ENCODE results near the gene ACOXL.

The ACOXL gene

GRCh38 chr2:110718990-110719389, 13.4 kb upstream of the ACOXL start:
- DNase-seq (ENCODE audit: low spot score): no peak

GRCh38 chr2:110720547-110720946, 11.8 kb upstream of the ACOXL start:
- DNase-seq (ENCODE audit: low spot score): no peak

- DNase-seq (ENCODE audit: low spot score): no peak
Observed at GRCh38 chr2:110724820-110725219, 7.6 kb upstream of the ACOXL start.

- DNase-seq (ENCODE audit: low spot score): no peak
Observed at GRCh38 chr2:110725370-110725769, 7.0 kb upstream of the ACOXL start.

- no peak for DNase-seq (ENCODE audit: low spot score)
Observed at GRCh38 chr2:110725859-110726258, 6.5 kb upstream of the ACOXL start.

GRCh38 chr2:110726285-110726684, 6.1 kb upstream of the ACOXL start:
- no peak for DNase-seq (ENCODE audit: low spot score)

GRCh38 chr2:110727923-110728322, 4.5 kb upstream of the ACOXL start:
- DNase-seq (ENCODE audit: low spot score): no peak

GRCh38 chr2:110729106-110729505, 3.3 kb upstream of the ACOXL start:
- no peak for DNase-seq (ENCODE audit: low spot score)

- no peak for DNase-seq (ENCODE audit: low spot score)
Observed at GRCh38 chr2:110731064-110731463, 1.3 kb upstream of the ACOXL start.

GRCh38 chr2:110735366-110735765, 3.0 kb downstream of the ACOXL start:
- no peak for DNase-seq (ENCODE audit: low spot score)

GRCh38 chr2:110737783-110738182, 5.4 kb downstream of the ACOXL start:
- no peak for DNase-seq (ENCODE audit: low spot score)

GRCh38 chr2:110740747-110741349, 8.5 kb downstream of the ACOXL start:
- DNase-seq (ENCODE audit: low spot score): no peak

GRCh38 chr2:110741491-110741980, 9.2 kb downstream of the ACOXL start:
- DNase-seq (ENCODE audit: low spot score): no peak

GRCh38 chr2:110742412-110742811, 10.0 kb downstream of the ACOXL start:
- no peak for DNase-seq (ENCODE audit: low spot score)

GRCh38 chr2:110743600-110743999, 11.2 kb downstream of the ACOXL start:
- no peak for DNase-seq (ENCODE audit: low spot score)

- DNase-seq (ENCODE audit: low spot score): no peak
Observed at GRCh38 chr2:110744429-110744828, 12.1 kb downstream of the ACOXL start.

- DNase-seq (ENCODE audit: low spot score): no peak
Observed at GRCh38 chr2:110745048-110745447, 12.7 kb downstream of the ACOXL start.

GRCh38 chr2:110746586-110747521, 14.5 kb downstream of the ACOXL start:
- no peak for DNase-seq (ENCODE audit: low spot score)

- DNase-seq (ENCODE audit: low spot score): no peak
Observed at GRCh38 chr2:110747522-110748488, 15.4 kb downstream of the ACOXL start.

- no peak for DNase-seq (ENCODE audit: low spot score)
Observed at GRCh38 chr2:110748489-110748867, 16.1 kb downstream of the ACOXL start.

GRCh38 chr2:110751642-110752041, 19.3 kb downstream of the ACOXL start:
- DNase-seq (ENCODE audit: low spot score): no peak

- no peak for DNase-seq (ENCODE audit: low spot score)
Observed at GRCh38 chr2:110752871-110753270, 20.5 kb downstream of the ACOXL start.
